GM19240 (cell line): ENCODE data around the gene IFITM5.

Source experiments
- DNase-seq: peaks from one replicate; pipeline ENCODE4 v3.0.0; 2011; ENCODE audit warnings: low spot score; ENCODE audit not compliant: insufficient read length

The IFITM5 gene

DNA sequence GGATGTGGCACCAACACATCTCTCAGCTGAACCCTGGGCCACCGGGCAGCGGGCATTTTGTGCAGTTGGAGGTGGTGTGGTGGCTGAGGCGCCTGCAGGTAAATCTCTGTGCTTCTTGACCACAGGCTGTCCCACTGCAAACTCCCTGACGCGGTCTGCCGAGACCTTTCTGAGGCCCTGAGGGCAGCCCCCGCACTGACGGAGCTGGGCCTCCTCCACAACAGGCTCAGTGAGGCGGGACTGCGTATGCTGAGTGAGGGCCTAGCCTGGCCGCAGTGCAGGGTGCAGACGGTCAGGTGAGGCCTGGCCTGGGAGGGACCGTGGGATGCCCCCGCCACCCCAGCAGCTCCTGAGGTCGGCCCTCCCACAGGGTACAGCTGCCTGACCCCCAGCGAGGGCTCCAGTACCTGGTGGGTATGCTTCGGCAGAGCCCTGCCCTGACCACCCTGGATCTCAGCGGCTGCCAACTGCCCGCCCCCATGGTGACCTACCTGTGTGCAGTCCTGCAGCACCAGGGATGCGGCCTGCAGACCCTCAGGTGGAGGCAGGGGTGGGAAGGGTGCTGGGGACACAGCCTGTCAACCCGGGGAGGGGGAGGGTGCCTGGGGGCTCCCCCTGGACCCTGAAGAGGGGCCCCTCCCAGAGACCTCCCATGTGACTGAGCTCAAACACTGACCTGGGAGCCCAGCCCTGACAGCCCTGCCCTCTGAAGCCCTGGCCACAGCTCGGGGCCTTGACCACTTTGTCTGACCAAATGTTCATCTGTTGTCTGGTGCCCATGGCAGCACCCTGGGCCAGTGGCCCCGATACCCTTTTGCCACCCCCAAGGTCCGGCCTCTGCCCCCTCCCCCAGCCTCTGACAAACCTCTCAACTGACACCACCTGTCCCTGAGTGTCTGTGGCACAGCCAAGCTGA lies 15.0 kb downstream of the IFITM5 start:
- DNase-seq, result no peak

DNA sequence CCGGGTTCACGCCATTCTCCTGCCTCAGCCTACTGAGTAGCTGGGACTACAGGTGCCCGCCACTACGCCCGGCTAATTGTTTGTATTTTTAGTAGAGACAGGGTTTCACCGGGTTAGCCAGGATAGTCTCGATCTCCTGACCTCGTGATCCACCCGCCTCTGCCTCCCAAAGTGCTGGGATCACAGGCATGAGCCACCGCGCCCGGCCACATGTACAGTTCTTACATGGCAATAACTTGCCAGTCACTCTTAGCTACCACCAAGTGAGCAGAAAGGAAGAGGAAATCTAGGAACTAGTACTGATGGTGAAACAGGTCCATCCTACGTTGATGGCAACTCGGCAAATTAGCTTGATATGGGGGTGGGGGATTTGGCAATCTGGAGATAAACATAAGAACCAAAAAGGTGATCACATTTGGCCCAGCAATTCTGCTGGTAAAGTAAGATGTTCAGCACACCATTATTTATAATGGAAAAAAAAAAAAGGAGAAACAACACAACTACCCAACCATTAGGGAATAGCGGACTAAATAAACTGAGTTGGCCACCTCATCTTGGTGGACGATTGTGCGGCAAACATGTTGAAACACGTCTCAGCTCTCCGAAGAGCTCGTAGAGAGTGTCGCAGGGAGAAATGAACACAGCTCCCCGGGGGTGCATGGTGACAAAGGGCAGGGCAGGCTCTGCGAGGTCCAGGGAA lies 15.8 kb downstream of the IFITM5 start:
- DNase-seq, result no peak

- no peak for DNase-seq
Observed at GRCh38 chr11:282630-283360, 16.5 kb downstream of the IFITM5 start.

- DNase-seq, result no peak
Observed at GRCh38 chr11:282171-282570, 17.2 kb downstream of the IFITM5 start.

GRCh38 chr11:281486-282161 lies 17.7 kb downstream of the IFITM5 start:
- DNase-seq, result no peak

GRCh38 chr11:280706-281485 lies 18.4 kb downstream of the IFITM5 start:
- no peak for DNase-seq

DNA sequence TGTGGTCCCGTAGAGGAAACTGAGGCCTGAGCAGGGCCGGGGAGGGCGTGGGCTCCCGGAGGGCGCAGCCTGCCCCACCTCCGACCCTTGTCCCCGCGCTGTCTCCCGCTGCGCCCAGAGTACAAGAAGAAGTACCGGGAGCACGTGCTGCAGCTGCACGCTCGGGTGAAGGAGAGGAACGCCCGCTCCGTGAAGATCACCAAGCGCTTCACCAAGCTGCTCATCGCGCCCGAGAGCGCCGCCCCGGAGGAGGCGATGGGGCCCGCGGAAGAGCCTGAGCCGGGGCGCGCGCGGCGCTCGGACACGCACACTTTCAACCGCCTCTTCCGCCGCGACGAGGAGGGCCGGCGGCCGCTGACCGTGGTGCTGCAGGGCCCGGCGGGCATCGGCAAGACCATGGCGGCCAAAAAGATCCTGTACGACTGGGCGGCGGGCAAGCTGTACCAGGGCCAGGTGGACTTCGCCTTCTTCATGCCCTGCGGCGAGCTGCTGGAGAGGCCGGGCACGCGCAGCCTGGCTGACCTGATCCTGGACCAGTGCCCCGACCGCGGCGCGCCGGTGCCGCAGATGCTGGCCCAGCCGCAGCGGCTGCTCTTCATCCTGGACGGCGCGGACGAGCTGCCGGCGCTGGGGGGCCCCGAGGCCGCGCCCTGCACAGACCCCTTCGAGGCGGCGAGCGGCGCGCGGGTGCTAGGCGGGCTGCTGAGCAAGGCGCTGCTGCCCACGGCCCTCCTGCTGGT lies 19.2 kb downstream of the IFITM5 start:
- no peak for DNase-seq

- DNase-seq, result no peak
Observed at GRCh38 chr11:279040-279965, 20.0 kb downstream of the IFITM5 start.

DNA sequence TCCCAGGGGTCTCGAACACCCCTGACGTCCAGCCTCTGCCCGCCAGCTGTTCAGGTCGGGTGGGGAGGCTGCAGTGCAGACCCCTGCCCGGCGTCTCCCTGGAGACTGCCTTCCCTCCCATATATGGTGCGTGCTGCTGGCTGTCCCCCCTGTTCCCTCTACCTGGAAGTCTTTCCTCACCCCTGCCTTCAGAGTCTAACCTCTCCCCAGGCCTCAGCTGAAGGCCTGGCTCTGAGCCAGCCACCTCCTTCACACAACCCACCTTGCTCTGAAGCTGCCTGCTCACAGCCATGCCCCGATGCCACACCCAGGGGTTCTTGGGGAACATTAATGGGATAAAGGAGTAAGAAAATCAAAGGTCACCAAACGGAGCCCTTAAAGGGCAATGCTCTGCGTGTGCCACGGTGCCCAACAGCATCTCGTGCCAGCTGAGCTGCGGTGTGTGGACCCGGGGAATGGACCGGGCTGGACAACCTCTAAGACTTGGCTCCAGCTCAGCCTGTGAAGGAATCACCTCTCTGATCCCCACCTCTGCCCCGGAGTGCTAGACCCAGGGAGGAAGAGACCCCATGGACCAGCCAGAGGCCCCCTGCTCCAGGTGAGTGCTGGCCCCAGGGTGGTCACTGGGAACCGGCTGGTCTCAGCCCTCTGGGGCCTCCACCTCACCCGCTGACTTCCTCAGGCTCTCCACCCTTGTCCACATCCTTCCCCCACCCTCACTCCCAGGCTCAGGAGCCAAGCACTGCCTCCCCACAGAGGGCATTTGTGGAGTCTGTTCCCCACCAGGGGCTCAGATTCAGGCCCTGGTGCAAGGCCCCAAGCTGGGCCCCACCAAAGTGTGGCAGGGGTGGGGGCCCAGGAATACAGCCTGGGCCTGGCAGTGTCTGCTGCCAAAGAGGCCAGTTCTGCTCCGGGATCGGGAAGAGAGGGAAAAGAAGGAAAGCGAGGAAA lies 21.1 kb downstream of the IFITM5 start, which contains the start of gene NLRP6:
NLRP6 (plus strand) TSS at position 407 of the 951 bp plus-strand sequence; CDS start at position 570, 163 bp downstream.
- DNase-seq, result no peak

GRCh38 chr11:276219-276618 lies 23.1 kb downstream of the IFITM5 start:
- DNase-seq, result no peak

DNA sequence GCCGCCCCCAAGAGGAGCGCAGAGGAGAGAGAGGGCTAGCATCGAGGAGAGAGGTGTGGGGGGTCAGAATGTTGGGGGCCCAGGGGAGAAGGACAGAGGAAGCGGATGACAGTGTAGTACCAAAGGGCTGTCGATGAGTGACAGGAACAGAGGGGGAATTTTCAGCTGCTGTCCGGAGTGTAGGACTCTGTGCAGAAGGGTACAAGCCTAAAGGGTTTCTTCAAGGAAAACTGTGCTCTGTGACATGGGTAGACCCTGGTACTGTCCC lies 26.5 kb downstream of the IFITM5 start:
- no peak for DNase-seq

DNA sequence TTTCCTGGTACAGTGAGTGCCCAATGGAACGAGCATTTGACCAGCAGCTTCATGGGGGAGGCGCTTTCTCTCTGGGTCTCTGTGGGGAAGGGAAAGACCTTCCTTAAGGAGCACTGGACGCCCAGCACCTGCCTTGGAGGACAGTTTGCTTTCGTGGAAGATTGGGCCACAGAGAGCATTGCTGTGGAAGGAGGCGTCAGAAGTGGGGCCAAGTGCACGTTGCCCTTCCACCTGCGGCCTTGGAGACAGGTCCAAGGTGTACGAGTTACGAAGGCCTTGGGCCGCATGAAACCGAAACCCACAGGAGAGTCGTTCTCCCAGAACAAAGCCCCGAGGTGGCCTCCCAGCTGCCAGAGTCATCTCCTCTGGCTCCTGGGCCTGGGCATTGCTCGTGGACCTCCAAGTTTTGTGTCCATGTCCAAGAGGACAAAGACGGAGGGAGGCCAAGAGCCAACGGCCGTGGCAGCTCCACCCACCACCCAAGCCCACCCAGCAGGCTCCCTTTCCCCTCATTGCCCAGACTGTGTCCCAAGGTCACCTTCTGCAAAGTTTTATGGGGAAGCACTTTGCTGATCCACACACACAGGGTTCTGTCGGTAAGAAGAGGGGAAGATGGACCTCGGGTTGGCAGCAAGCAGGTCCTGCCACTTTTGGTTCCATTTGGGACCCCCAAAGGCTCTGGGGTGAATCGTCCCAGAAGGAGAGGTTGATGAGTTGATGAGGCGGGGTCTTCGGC lies 27.0 kb downstream of the IFITM5 start:
- DNase-seq, result no peak

GRCh38 chr11:271319-271715 lies 28.0 kb downstream of the IFITM5 start:
- no peak for DNase-seq

DNA sequence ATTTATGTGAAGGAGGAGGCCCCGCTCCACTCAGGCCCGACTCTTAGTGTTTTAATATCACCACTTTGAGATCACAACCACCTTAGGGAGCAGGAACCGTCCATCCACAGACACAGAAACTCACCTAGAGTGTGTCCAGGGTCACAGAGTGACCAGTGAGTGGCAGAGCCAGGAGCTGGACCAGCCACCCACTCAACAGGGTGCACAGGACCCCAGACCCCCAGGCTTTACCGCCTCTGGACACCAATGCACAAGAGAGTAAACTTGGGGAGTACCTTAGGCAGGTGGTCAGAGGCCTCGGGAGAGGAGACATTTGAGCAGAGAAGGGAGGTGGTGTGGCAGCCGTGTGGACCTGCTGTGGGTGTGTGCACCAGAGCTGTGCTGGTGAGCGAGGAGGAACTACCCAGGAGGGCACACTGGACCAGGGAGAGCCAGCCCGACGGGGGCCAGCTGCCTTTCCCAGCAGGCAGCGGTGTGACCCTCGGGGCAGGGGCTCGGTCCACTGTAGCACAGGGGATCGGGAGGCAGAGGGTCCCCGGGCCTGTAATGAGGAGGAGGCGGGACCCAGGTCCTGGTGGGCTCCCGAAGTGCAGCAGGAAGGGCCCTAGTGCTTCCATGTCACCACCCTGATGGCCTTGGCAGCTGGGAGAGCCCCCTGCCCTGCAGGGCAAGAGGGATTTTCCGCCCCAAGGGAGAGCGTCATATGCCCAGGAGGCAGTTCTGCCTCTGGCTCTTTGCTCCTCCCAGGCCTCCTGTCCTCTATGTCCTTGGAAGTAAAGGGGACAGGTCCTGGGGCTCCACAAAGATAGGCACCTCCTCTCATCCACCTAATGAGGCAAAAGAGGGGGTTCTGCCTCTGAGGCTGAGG lies 28.6 kb downstream of the IFITM5 start:
- DNase-seq, result no peak

GRCh38 chr11:269146-269890 lies 30.0 kb downstream of the IFITM5 start:
- no peak for DNase-seq
